HG03558 (cell line): ENCODE results near the gene NFATC2.
"Not testable (repeated sequence)": the region's sequence is repeated elsewhere in the genome, so short reads cannot be mapped to it uniquely, and the experiment has no call there.

Experiments
- ATAC-seq: cut with Tn5 transposase; IDR thresholded peaks from one replicate; pipeline ENCODE4 v1.9.1; 2021; ENCODE audit warnings: moderate number of reproducible peaks; ENCODE audit not compliant: unreplicated experiment; ENCODE audit errors: extremely low read depth

NFATC2 gene

DNA sequence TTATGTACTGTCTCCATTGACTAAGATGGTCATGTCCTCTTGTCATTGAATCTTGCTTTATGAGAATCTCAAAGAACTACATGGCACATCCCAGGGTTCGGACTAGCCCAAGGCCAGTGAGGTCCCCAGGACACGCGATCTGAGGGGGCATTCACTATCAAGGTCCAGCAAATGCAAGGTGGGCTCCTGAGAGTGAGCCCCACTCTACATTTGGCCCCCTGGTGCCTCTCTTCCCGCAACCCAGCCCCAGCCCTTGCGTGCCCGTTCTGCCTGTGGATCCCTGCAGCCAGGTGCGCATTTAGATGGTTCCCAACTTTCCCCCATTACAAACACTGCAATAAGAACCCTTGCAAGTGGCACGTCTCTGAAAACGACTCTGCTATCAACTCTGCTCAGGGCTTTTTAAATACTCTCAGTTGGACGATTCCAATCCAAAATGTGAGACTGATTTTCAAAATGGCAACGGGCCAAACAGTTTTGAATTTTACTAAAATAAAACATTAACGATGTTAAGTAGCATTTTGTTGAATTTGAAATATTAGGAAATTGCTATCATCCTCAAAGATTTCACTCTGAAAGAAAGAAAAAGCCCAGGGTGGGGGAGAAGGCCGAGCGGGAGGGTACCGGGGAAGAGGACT, 59.6 kb downstream of the NFATC2 start:
- ATAC-seq: no peak

DNA sequence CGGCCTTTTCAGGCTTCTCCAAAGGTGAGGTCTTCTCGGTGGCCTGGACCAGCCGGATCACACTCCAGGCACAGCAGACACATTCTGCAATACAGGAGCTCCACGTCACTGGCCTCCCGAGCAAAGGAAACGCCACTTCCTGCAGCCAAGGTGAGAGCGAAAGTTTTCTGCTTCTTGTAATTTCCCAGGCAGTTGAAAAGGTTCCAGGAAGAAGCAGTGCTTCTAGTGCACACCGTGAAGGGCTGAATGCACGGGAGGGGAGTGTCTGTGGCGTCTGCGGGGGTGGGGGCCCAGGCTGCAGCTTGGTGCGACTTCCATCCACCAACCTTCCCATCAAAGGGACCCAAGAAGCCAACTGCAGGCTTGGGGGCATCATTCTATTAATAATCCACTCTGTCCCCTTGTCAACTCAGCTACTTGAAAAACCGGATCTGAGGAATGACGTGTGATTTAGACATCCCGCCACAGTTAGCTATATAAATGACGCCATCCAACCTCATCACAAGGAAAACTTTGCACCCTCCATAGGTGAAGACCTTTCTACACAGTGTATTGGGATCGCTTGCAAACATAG, 61.1 kb downstream of the NFATC2 start:
- no peak for ATAC-seq

DNA sequence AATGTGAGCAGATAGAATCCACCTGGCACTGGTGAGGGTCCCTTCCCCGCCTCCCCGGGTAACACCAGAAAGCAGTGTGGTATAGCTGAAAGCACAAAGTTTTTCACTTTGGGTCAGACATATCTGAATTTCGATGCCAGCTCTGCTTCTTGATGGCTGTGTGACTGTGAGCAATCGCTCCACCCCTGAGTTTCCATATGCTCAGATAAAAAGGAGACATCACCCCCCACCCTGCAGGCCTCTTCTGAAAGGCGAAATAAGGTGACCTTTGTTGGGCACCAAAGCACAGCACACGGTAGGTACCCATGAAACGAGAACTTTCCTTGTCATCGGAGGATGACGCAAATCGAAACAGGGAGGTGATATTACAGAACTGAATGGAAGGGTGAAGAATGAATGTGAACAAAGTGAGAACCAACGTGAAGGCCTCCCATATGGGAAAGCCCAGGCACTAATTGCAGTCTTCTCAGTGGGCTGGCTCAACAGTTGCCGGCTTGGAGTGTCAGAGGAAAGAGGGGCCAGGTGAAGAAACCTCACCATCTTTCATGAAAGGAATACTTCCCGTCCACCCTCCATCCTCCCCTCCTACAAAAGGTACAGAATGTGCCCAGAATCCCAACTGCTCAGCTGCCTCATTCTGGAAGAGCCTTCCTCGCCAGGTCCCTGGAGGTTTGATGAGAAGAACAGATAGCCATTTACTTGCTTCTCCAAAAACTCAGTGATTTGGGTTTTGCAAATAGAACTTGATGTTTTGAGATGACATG, 61.8 kb downstream of the NFATC2 start:
- ATAC-seq: peak; percentile 82

DNA sequence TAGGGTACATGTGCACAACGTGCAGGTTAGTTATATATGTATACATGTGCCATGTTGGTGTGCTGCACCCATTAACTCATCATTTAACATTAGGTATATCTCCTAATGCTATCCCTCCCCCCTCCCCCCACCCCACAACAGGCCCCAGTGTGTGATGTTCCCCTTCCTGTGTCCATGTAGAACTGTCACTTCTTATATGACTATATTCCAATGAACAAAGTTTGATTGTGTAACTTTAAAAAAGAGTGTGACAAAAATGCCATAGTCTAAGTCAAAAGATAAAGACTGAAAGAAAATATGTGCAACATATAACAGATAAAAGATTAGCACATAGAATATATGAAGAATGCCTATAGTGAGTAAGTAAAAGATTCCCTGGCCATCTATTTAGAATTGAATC, 66.4 kb downstream of the NFATC2 start:
- not testable (repeated sequence) for ATAC-seq

DNA sequence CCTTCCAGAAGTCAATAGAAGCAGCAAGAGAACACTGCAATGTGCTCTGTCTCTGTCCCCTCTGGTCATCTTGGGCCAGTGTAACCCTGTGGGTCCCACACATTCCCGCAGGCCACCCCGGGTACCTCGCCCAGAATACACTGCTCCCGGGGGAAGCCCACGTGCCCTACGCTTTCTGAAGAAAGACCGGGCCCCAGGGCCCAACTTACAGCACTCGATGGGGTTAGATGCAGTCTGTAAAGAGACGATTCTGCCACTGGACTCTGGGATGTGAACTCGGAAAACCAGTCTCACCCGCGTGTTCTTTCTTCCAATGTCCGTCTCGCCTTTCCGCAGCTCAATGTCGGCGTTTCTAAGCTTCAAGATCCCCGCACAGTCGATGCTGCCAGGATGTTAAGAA, 68.7 kb downstream of the NFATC2 start:
- no peak for ATAC-seq

DNA sequence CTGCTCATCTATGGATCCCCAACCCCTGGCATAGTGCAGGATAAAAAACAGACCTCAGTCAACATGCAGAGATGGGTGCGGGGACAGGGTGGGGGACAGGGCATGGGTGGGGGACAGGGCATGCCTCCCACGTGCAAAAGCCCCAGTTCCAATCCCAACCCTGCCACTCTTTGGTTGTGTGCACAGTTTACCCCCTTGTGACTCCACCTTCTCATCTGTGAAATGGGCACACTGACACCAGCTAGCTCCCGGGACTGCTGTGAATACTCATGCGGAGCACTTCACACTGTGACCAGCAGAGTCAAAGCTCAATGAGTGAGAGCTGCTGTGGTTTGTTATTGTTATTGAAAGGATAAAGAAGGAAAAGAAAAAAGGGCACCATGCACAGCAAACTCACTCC, 69.3 kb downstream of the NFATC2 start:
- ATAC-seq: no peak

DNA sequence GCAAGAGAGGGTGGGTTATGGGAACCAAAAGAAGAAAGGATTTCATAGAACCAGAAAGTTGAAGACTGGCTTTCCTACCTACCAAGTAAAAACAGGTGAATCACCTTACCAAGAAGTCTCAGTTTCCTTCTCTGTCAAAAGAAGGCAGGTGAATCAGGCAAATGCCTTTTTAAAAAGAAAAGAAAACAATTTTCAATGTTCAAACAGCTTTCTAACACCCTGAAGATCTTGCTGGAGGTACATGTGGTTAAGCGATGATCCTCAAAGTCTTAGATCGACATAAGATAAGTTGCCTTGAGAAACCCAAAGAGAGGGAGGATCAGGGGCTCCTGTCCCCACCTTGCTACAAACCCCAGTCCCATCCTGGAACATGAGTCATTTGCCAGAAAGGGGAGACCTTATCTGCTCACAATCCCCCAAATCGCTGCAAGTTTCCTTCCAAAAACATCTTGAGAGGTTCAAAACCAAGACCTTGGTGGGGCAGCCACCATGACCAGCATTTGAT, 71.6 kb downstream of the NFATC2 start:
- ATAC-seq: no peak

DNA sequence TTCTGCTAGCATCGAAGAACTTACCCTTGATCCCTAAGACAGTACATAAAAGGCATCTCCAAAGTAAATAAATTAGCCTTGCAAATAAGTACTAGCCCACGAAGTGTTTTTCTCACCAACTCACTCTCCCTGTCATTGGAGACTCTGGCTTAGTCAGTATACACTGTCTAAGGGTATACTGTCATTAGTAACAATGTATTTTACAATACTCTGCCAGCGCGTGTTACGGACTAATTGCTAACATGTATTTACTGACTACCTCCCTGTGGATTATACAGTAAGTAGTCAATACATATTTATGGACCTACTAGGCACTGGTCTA, 72.1 kb downstream of the NFATC2 start:
- no peak for ATAC-seq

DNA sequence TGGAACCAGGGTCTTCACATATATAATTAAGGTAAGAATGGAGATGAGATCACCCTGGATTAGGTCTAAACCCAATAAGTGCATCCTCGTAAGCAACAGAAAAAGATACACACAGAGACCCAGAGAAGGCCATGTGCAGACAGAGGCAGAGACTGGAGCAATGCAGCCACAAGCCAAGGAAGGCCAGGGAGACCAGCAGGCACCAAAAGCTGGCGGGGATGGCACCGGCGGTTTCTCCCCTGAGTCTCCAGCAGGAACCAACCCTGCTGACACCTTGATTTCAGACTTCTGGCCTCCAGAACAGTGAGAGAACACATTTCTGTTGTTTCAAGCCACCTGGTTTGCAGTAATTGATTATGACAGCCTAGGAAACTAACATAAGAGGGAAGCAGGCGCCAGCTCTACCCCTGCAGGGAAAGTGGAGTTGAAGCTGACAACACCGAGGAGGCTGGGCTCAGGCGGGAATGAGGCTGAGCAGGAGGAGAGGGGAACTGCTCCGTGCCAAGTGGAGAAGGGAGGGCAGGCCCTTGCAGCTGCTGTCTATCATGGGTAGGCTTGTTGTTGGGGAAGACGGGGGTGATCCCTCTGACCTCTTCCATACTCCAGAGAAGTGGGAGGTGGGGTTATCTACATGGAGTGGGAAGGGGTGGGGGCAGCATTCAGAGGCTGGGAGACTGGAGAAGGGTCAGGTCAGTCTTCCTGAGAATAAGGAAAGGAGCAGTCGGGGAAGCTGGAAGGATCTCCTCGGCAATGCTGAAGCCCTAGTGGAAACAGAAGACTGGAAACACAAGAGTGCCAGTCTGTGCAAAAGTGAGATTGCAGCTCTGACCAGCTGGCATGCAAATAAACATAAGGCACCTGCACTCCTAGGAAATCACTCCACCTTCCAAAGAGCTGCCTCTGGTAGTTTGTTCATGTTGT, 72.7 kb downstream of the NFATC2 start:
- no peak for ATAC-seq

DNA sequence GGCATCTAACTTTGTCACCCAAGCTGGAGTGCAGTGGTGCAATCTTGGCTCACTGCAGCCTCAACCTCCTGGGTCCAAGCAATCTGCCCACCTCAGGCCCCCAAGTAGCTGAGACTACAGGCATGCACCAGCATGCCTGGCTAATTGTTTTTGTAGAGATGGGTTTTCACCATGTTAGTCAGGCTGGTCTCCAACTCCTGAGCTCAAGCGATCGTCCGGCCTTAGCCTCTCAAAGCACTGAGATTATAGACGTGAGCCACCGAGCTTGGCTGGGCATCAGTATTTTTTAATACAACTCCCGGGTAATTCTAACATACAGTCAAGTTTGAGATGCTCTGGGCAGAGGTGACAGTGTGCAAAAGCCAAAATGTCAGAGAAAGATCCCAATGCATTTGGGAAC, 73.5 kb downstream of the NFATC2 start:
- no peak for ATAC-seq

DNA sequence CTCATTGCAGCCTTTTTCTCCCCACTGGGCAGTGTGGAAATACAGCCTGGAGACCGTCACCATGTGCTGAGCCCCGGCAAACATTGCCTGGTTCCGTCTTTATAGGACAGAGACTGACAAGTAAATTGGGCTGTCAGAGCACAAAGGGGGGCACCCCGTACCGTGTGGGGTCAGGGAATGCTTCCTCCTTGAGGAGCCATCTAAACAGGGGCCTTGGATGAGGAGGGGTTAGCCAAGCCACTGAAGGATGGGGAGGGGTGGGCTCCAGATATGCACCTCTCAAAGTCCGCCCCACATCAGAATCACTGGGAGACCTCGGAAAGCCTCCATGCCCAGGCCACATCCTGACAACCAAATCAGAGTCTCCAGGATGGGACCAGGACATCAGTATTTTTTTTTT, 73.9 kb downstream of the NFATC2 start:
- no peak for ATAC-seq

DNA sequence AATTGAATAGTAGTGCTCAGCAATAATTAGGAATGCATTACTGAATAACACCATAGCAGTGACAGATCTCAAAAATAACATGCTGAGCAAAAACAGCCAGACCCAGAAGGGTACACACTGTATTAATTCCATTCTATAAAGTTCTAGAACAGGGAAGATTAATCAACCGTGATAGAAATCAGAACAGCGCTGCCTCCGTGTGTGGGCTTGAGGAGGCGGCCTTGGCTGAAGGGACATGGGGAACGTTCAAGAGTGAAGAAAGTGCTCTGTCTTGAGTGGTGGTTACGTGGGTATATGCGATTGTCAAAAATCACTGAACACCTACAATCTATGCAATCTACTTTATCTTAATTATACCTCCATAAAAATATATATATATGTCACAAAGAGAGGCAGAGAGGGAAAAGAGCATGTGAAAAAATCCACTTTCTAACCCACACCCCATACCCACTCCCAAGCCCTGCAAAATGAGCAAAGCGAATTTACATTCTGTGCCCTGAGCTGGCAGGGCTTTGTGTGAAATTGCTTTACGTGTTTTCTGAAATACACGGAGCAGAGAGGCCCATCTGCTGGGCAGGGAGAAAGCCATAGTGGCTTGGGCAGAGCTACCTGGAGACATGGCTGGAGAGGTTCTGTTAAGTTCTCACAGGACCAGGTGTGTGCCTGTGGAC, 74.4 kb downstream of the NFATC2 start:
- no peak for ATAC-seq

DNA sequence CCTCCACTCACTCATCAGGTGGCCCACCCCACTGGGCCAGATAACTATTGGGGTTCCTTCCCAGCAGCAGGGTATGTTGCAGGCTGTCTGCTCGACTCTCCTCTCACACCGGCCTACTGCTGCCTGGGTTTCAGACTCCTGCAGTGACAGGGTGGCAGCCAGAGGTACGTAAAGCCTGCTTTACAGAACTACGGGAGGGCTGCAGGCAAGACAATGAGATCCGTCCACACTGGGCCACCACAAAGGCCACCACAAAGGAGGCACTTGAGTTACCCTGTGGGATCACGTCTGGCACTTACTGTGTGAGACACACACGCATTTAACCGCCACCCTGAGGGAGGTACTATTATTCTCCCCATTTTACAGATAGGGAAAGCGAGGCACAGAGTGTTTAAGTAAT, 78.5 kb downstream of the NFATC2 start:
- ATAC-seq: no peak

DNA sequence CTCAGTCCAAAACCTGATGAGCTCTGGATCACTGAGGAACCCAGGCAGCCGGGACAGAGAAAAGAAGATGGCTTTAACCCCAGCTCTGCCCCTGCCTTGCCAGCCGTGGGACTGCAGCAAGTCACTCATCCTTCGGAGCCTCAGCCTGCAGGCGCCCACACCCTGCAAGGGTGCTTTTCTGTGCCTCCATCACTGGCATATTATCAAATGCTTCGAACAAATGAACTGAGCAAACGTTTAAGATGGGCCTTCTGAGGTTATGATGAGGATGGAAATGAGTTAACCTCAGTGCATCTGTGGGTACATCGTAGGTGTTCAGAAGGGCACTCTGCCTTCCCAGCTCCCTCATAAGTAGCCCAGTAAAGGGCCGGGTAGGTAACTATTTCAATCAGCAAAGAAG, 79.0 kb downstream of the NFATC2 start:
- no peak for ATAC-seq

DNA sequence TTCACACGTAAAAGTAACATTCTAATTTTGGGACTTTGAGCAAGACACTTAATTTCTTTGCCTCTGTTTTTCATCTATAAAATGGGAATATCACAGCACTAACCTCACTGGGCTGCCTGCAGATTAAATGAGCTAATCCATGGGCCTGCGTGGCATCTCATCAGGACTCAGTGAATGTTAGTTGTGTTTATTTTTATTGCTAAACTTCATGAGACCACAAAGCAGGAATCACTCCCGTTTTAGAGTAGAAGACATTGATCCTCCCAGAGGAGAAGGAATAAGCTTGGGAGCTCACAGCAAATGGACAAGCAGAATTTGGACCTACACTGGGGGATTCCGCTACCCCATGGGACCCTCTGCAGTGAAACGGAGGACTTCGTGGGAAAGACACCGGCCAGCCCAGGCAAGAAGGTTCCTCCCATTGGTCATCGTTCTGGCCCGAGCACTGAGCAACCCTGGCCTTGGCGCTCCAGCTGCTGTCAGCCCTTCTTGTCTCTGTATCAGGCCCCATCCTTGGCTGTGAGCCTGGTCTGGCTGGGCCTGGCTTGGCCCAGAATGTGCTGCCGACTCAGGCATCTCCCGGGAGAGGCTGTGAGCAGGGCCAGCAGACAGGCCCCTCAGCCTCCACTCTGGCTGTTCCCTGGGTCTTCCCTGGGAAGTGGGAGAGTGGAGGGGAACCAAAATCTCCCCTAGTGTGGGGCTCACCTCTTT, 79.8 kb downstream of the NFATC2 start:
- ATAC-seq: no peak

DNA sequence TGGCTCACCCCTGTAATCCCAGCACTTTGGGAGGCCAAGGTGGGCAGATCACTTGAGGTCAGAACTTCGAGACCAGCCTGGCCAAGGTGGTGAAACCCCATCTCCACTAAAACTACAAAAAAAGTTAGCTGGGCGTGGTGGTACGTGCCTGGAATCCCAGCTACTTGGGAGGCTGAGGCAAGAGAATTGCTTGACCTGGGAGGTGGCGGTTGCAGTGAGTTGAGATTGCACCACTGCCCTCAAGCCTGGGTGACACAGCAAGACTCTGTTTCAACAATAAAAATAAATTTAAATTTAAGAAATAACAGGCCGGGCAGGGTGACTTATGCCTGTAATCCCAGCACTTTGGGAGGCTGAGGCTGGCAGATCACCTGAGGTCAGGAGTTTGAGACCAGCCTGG, 80.7 kb downstream of the NFATC2 start:
- not testable (repeated sequence) for ATAC-seq

DNA sequence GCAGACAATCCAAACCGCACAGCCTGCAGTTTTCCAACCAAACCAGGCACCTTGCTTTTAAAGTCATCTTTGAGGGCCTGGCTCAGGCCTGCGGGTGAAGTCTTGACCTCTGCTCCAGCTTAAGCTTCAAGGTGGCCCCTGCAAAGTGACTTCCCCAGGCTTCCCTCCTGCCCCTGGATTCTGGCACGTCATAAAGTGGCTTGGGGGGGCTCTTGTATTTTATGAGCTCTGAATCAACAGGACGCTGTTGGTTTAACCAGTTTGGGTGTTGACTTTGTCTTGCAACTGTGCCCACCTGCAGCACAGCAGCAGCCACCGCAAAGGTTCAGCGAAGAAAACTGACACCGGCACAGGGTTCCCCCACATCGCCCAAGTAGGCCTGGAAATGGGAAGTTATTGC, 81.2 kb downstream of the NFATC2 start:
- no peak for ATAC-seq

DNA sequence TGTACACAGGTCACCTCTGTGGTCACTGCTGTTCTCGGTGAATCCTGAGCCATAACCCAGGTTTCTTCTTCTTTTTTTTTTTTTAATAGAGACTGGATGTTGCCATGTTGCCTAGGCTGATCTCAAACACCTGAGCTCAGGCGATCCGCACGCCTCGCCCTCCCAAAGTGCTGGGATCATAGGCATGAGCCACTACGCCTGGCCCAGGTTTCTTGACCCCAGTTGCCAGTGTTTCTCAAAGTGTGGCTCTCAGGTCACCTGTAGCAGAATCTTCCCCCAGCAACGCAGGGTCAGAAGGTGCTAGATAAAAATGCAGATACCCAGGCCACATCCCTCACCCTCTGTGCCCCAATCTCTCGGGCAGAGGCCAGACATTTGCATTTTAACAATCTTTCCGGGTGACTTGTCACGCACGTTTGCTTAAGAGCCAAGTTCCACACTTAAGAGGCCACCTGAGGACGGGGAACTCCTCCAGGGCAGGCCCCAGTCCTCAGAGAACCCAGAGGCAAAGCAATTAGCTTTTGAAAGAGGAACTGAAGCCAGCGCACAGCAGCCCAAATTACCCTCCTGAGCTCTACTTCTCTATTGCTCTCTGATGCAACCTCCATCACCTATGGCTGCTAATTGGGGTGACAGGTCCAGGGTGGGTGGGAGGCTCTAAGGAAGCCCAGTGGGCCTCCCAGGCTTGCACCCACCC, 81.8 kb downstream of the NFATC2 start:
- ATAC-seq: peak; percentile 94

DNA sequence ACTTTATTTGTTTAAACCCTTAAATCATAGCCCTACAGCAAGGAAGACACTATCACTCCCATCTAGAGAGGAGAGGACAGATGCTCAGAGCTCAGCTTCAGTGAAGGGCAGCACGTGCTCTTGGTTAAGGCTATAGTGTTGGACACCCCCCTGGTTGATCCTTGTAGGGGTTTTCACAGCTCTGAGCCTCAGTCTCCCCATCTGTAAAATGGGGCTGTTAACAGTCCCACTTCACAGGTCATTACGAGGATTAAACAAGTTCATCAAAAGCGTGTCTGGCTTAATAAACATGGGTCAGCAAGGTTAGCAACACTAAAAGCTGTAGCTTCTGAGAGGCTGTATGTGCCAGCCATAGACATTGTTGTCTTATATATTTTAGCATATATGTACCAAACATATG, 82.4 kb downstream of the NFATC2 start:
- ATAC-seq: no peak
